Measurements from ENCODE around the gene LYPD8. TPM values are rescaled to one million over a fixed set of nuclear protein-coding genes. Genes with fewer than 3 reads are reported as not detected.

The LYPD8 gene
- total and polyA plus RNA-seq, 2 of the 8 experiments (the other 6 are each of a cell fraction or from before 2014, with no cell fraction given) = not detected

DNA sequence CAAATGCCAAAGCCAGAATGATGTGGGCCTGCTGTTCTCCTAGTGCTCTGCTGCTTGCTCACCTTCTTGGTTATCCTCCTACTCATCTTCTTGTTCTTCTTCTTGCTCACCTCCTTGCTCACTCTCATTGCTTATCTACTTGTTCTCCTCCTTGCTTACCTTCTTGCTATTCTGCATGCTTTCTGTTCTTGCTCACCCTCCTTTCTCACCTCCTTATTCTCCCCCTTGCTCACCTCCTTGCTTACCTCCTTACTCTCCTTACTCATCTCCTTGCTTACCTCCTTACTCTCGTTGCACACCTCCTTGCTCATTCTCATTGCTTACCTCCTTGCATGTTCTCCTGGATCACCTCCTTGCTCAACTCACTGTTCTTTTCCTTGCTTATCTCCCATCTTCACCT, 52.8 kb downstream of the LYPD8 start, which contains the start of gene OR14I1:
TSS of gene OR14I1 (minus strand) at position 53 of the 400 bp plus-strand sequence.
- no peak within 1 kb of the TSS for H4K8ac ChIP-seq (ENCODE audit: extremely low read depth, insufficient read depth, low read length)
- no peak for DNase-seq (ENCODE audit: low read depth in 1 of 2, low spot score in 2 of 2)
- 60% methylated on average over 1 of the region's 1 CpG; no CpG with 5 or more reads in 1 of the 2 experiments for WGBS, 2 experiments (ENCODE audit: extremely low coverage in 1 of 2, insufficient coverage in 1 of 2, insufficient read length in 1 of 2, insufficient replicate concordance in 2 of 2, low coverage in 1 of 2, low lambda C conversion rate in 2 of 2, missing lambda C conversion rate in 1 of 2)
- H3K9me3 ChIP-seq (ENCODE audit: insufficient read depth in 2 of 2, low read depth in 1 of 2, low read length in 1 of 2) = peaks cover 64 to 69% of the 10 kb centered on the region in 2 experiments
- H3K4me2 ChIP-seq (ENCODE audit: insufficient read depth in 1 of 2, low read depth in 2 of 2, low read length in 2 of 2) = no peak within 1 kb of the TSS
- no peaks in the 10 kb centered on the region for H3K79me1 ChIP-seq (ENCODE audit: low read depth, low read length)
- no peak within 1 kb of the TSS for H2BK120ac ChIP-seq (replicated peaks; ENCODE audit: low read depth, low read length)
- no peak within 1 kb of the TSS for H4K5ac ChIP-seq (ENCODE audit: insufficient read length, low read depth, low read length)
- no peak within 1 kb of the TSS for H3K4me3 ChIP-seq (ENCODE audit: extremely low read depth in 1 of 4, insufficient read depth in 2 of 4, low read depth in 3 of 4, low read length in 4 of 4)
- no peak within 1 kb of the TSS for H3K27ac ChIP-seq (ENCODE audit: low read depth, low read length)
- no peak within 1 kb of the TSS for H4K91ac ChIP-seq (replicated peaks; ENCODE audit: insufficient read length, low read length)
- H3K14ac ChIP-seq (ENCODE audit: insufficient read length) = no peak within 1 kb of the TSS
- H3K79me2 ChIP-seq (ENCODE audit: control insufficient read depth in 1 of 2, insufficient read depth in 2 of 2, low read length in 2 of 2) = no peaks in the 10 kb centered on the region
- H2BK5ac ChIP-seq (ENCODE audit: low read depth, low read length) = no peak within 1 kb of the TSS
- H3K18ac ChIP-seq (ENCODE audit: extremely low read depth, low read length) = no peak within 1 kb of the TSS
- POLR2A ChIA-PET (ENCODE audit: partially characterized antibody) = no interaction called here
- H2BK15ac ChIP-seq (ENCODE audit: low read length) = no peak within 1 kb of the TSS
- H4K20me1 ChIP-seq (replicated peaks in 1 of 2; ENCODE audit: control insufficient read depth in 1 of 2, insufficient read depth in 2 of 2, low read length in 2 of 2) = no peaks in the 10 kb centered on the region
- no peak for TF ChIP-seq NANOG (IDR thresholded peaks at IDR 0.05; ENCODE audit: insufficient read depth, low read depth, low read length, poor library complexity, severe bottlenecking)
- TF ChIP-seq POLR2A (IDR thresholded peaks at IDR 0.05; ENCODE audit: control extremely low read depth in 1 of 2, low read depth in 2 of 2, low read length in 2 of 2) = no peak
- no peak for TF ChIP-seq SRF (IDR thresholded peaks at IDR 0.05; ENCODE audit: low read depth, low read length)
- TF ChIP-seq GTF2F1 (IDR thresholded peaks at IDR 0.05; ENCODE audit: borderline replicate concordance, low read depth, low read length) = no peak
- TF ChIP-seq, protein P1, sequence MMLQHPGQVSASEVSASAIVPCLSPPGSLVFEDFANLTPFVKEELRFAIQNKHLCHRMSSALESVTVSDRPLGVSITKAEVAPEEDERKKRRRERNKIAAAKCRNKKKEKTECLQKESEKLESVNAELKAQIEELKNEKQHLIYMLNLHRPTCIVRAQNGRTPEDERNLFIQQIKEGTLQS (IDR thresholded peaks at IDR 0.05; ENCODE audit: insufficient read depth, low read depth, low read length) = no peak
- no peak for TF ChIP-seq MAFK (IDR thresholded peaks at IDR 0.05; ENCODE audit: low read depth, low read length)
- no peak for TF ChIP-seq SP4 (IDR thresholded peaks at IDR 0.05; ENCODE audit: low read length)
- TF ChIP-seq ASH2L (IDR thresholded peaks at IDR 0.05; ENCODE audit: low read length) = no peak
- no peaks in the 10 kb centered on the region for H3K4me1 ChIP-seq (replicated peaks in 1 of 4; ENCODE audit: control insufficient read depth in 3 of 4, insufficient read depth in 4 of 4, low read length in 3 of 4)
- H3K27me3 ChIP-seq (replicated peaks in 1 of 4; ENCODE audit: control insufficient read depth in 3 of 4, extremely low read depth in 1 of 4, insufficient read depth in 3 of 4, low read length in 3 of 4) = no peaks in the 10 kb centered on the region
- CTCF ChIA-PET (ENCODE audit: partially characterized antibody) = no interaction called here
- H2AFZ ChIP-seq (ENCODE audit: low read length) = no peak within 1 kb of the TSS
- no peak for FAIRE-seq
- H3K4ac ChIP-seq (replicated peaks; ENCODE audit: insufficient read length, low read depth, low read length) = no peak within 1 kb of the TSS
- H2BK12ac ChIP-seq (ENCODE audit: low read depth, low read length) = no peak within 1 kb of the TSS
- peaks cover 2% of the 10 kb centered on the region; the same call in 1 of the 2 replicates for H3K23me2 ChIP-seq (ENCODE audit: low read depth, low read length)
- H2AK5ac ChIP-seq (ENCODE audit: low read depth, low read length) = no peak within 1 kb of the TSS
- no peak within 1 kb of the TSS for H3K23ac ChIP-seq (ENCODE audit: insufficient read length)
- no peaks in the 10 kb centered on the region for H3K36me3 ChIP-seq (ENCODE audit: control insufficient read depth in 2 of 4, insufficient read depth in 4 of 4, low read length in 3 of 4)
- H3K56ac ChIP-seq (replicated peaks; ENCODE audit: insufficient read length, low read depth, low read length) = no peak within 1 kb of the TSS
- no peak within 1 kb of the TSS for H3K9ac ChIP-seq (replicated peaks in 1 of 4; ENCODE audit: extremely low read depth in 1 of 4, low read depth in 3 of 4, low read length in 3 of 4)
- no peak within 1 kb of the TSS for H2BK20ac ChIP-seq (ENCODE audit: low read length)

Measured in H1 (cell line).